Ovary (tissue), 9 donors: ENCODE data around the gene NOP53. TPM values are rescaled to one million over a fixed set of nuclear protein-coding genes. Genes with fewer than 3 reads are reported as not detected.

Source experiments
- DNase-seq, 5 donors: peaks; one replicate each; pipeline ENCODE4 v3.0.0-alpha.2; 2019 to 2020
- H3K27ac ChIP-seq, 2 donors: fragments of 200-600 bp; one replicate each; pipeline versions ENCODE4 v1.5.1 to v1.8.0; 2019 to 2022
- H3K27me3 ChIP-seq: fragments of 200-600 bp; one replicate; pipeline ENCODE4 v1.8.0; 2022
- H3K36me3 ChIP-seq: fragments of 200-600 bp; sonication (generic); one replicate; pipeline ENCODE4 v1.5.1; 2019
- H3K4me1 ChIP-seq: one replicate; pipeline ENCODE4 v1.8.1; 2013; ENCODE audit warnings: mild to moderate bottlenecking, moderate library complexity; ENCODE audit not compliant: insufficient read depth
- H3K4me3 ChIP-seq: fragments of 200-600 bp; sonication (generic); one replicate; pipeline ENCODE4 v1.5.1; 2017
- H3K9me3 ChIP-seq, 2 donors: fragments of 200-600 bp in 1 of 2; sonication (generic) in 1 of 2; one replicate each; pipeline versions ENCODE4 v1.5.1 to v1.8.1; 2013 to 2019; ENCODE audit warnings: mild to moderate bottlenecking in 1 of 2, moderate library complexity in 1 of 2
- CTCF ChIP-seq, 3 donors: fragments of 450-650 bp in 2 of 3; fragments of 200-600 bp in 1 of 3; IDR thresholded peaks; one replicate each; pipeline versions ENCODE4 v1.5.1 to v1.8.0; 2016 to 2022; ENCODE audit warnings: antibody characterized with exemption in 3 of 3, mild to moderate bottlenecking in 1 of 3
- EP300 ChIP-seq: sonication (generic); formaldehyde crosslinking; IDR thresholded peaks from one replicate; pipeline ENCODE4 v1.6.1; 2017; ENCODE audit warnings: antibody characterized with exemption
- POLR2A ChIP-seq: fragments of 450-650 bp; IDR thresholded peaks from one replicate; pipeline ENCODE4 v1.6.1; 2017; ENCODE audit warnings: antibody characterized with exemption, mild to moderate bottlenecking, moderate library complexity
- WGBS, 3 donors: extraction: QIAGEN DNeasy Blood & Tissue Kit in 1 of 3; methylation state at CpG; one replicate each; pipeline versions ENCODE4 v1.1.5 to v1.1.7; 2013 to 2017; 5-methylcytosine and 5-hydroxymethylcytosine counted together
- intact Hi-C, 4 donors: fragments of 100-400 bp; cut with DNase I; formaldehyde crosslinking; loops; one replicate each; pipeline versions ENCODE4 v1.11.0 to v1.15.1; 2022 to 2023
- polyA plus RNA-seq, 2 donors: library from polyadenylated mRNA; stranded (reverse); fragments of 200-250 nt in 1 of 2; fragments of 350-450 nt in 1 of 2; fragmentation: Illumina TruSeq in 1 of 2; extraction: RNeasy Lipid Tissue Mini Kit (QIAGEN cat#74804) in 1 of 2; gene quantifications; one replicate each; pipeline ENCODE4 v1.2.3, GENCODE V29; 2013 to 2014
- total RNA-seq, 7 donors: library from RNA; depleted of rRNA in 2 of 7; stranded (reverse); fragments of >200 nt in 2 of 7; fragmentation: NEBNext Ultra II Directional in 3 of 7; extraction: Animal tissue kit (Norgen Biotek cat#: 25700) in 3 of 7; gene quantifications; one replicate each; pipeline versions ENCODE4 v1.1.0 to v1.2.4, GENCODE V29; 2016 to 2023
- donor health status: DM: no; HTN: no; CAD: no; lungs with moderate emphysema.
- donor health status: DM: no; HTN: no; CAD: no.
- donor health status: Bipolar disorder and iron deficiency.
- donor health status: DM: yes; HTN: yes; CAD: no.
- donor health status: DM: no; HTN: no; CAD: no.
- donor health status: DM: yes; HTN: yes; CAD: no.

Gene NOP53
- total and polyA plus RNA-seq, 9 donors, result 591 to 1,198 (median 727) TPM

GRCh38 chr19:47704656-47705055 lies 40.7 kb upstream of the NOP53 start:
- Histone ChIP-seq H3K36me3 (no peaks in the 10 kb centered on the region), H3K4me1 (peaks cover 3% of the 10 kb centered on the region), H3K4me3 (no peak overlapping the region), H3K27ac (no peak overlapping the region), H3K9me3 (no peaks in the 10 kb centered on the region), H3K27me3 (no peaks in the 10 kb centered on the region)
- intact Hi-C loops, result loop anchor here in 1 of 4 donors (5.0 to 10.0 kb wide), 2 partner anchors 190 to 412 kb away; partner anchors contain the start of gene NAPA
- no peak for DNase-seq
- no peak for TF ChIP-seq EP300
- TF ChIP-seq POLR2A, result no peak
- TF ChIP-seq CTCF (IDR thresholded peaks at IDR 0.05), result no peak
- 93 to 97% (median 96%) methylated on average over 3 of the region's 3 CpGs for WGBS, 3 donors

- Histone ChIP-seq H3K36me3 (no peaks in the 10 kb centered on the region), H3K4me1 (peaks cover 3% of the 10 kb centered on the region), H3K27me3 (no peaks in the 10 kb centered on the region), H3K4me3 (no peak overlapping the region), H3K9me3 (no peaks in the 10 kb centered on the region), H3K27ac (no peak overlapping the region)
- WGBS, 3 donors, result 16 to 20% (median 19%) methylated on average over 22 of the region's 22 CpGs
- DNase-seq, result peak in 4 of 5 donors; percentile 57 to 77 (median 74)
- intact Hi-C loops, result loop anchor here in 1 of 4 donors (10.0 kb wide), 1 partner anchor 193 kb away; the partner anchor contains the start of gene NAPA
- TF ChIP-seq CTCF (IDR thresholded peaks at IDR 0.05), result peak; percentile 11 to 79 (median 65)
- TF ChIP-seq POLR2A, result no peak
- TF ChIP-seq EP300, result no peak
These were observed 38.0 kb upstream of the NOP53 start for GRCh38 chr19:47707135-47707925.

GRCh38 chr19:47711652-47712242 lies 33.6 kb upstream of the NOP53 start:
- no peak for DNase-seq
- Histone ChIP-seq H3K36me3 (no peaks in the 10 kb centered on the region), H3K27me3 (no peaks in the 10 kb centered on the region), H3K27ac (no peak overlapping the region), H3K4me3 (no peak overlapping the region), H3K9me3 (no peaks in the 10 kb centered on the region), H3K4me1 (peaks cover 11% of the 10 kb centered on the region)
- TF ChIP-seq CTCF (IDR thresholded peaks at IDR 0.05) (no peak), POLR2A (no peak), EP300 (no peak)
- WGBS, 3 donors, result 71 to 78% (median 75%) methylated on average over 8 of the region's 8 CpGs
- intact Hi-C loops, result loop anchor here in 3 of 4 donors (2.0 to 10.0 kb wide), 3 partner anchors 33 to 76 kb away; partner anchors contain the start of gene NOP53 (in 1 of the 3)

GRCh38 chr19:47713046-47714021 lies 32.0 kb upstream of the NOP53 start, which contains the start of gene EHD2:
Gene EHD2 (plus strand): TSS chr19:47713422. CDS start chr19:47716613, 3,191 bp downstream.
- H3K4me3 ChIP-seq, result peak within 1 kb of the TSS; percentile 92
- H3K27ac ChIP-seq, result peak within 1 kb of the TSS; percentile 73 to 88
- no peaks in the 10 kb centered on the region for H3K36me3 ChIP-seq
- H3K9me3 ChIP-seq, result no peaks in the 10 kb centered on the region
- TF ChIP-seq EP300, result no peak
- TF ChIP-seq POLR2A, result peak; percentile 78
- peak; percentile 98 to 99 (median 98) for TF ChIP-seq CTCF (IDR thresholded peaks at IDR 0.05)
- intact Hi-C loops, result loop anchor here (1.0 to 10.0 kb wide), 4 partner anchors 30 to 74 kb away; partner anchors contain the start of gene NOP53 (in 1 of the 4)
- WGBS, 3 donors, result 1 to 3% (median 3%) methylated on average over 43 to 51 of the region's 52 CpGs
- no peaks in the 10 kb centered on the region for H3K27me3 ChIP-seq
- peak; percentile 85 to 91 (median 90) for DNase-seq
- H3K4me1 ChIP-seq, result peaks cover 25% of the 10 kb centered on the region
